OCI-LY7 (cell line): ENCODE data around the gene MYO1B. TPM values are rescaled to one million over a fixed set of nuclear protein-coding genes. Genes with fewer than 3 reads are reported as not detected.

Experiments used
- BruUV-seq: library from RNA; stranded (reverse); fragments of 400-500 nt; replicated peaks from 2 replicates; lab custom pipeline; 2021; lab: Mats Ljungman, UMichigan
- CTCF ChIA-PET: fragments of 300-600 bp; sonication (Branson Sonifier 250); formaldehyde crosslinking; loops from one replicate; lab custom pipeline; 2022; ENCODE audit warnings: antibody characterized with exemption; ENCODE audit not compliant: unreplicated experiment; lab: Charles Lee
- POLR2A ChIA-PET: fragments of 300-600 bp; sonication (Branson Sonifier 250); formaldehyde crosslinking; loops from one replicate; lab custom pipeline; 2022; ENCODE audit warnings: antibody characterized with exemption; lab: Charles Lee
- DNase-seq: peaks from one replicate; pipeline ENCODE4 v3.0.0-alpha.2; 2015; ENCODE audit warnings: low spot score
- H2AFZ ChIP-seq: fragments of 200-600 bp; sonication (generic), shearing (Covaris generic); 2 replicates; pipeline ENCODE4 v1.6.1; 2014; ENCODE audit warnings: mild to moderate bottlenecking, antibody characterized with exemption, low read length, moderate library complexity
- H3K27ac ChIP-seq: fragments of 200-600 bp; sonication (generic); 2 replicates; pipeline ENCODE4 v1.5.1; 2014; ENCODE audit warnings: mixed run types, low read depth, mild to moderate bottlenecking, moderate library complexity, low read length, inconsistent platforms; ENCODE audit not compliant: poor library complexity, severe bottlenecking
- H3K36me3 ChIP-seq: fragments of 200-600 bp; sonication (generic); 2 replicates; pipeline ENCODE4 v1.6.1; 2014; ENCODE audit warnings: mild to moderate bottlenecking, antibody characterized with exemption, low read length, moderate library complexity, mixed read lengths; ENCODE audit not compliant: insufficient read depth
- H3K4me1 ChIP-seq: fragments of 200-600 bp; sonication (generic); 2 replicates; pipeline ENCODE4 v1.5.1; 2014; ENCODE audit warnings: mild to moderate bottlenecking, low read length; ENCODE audit not compliant: insufficient read depth, poor library complexity, severe bottlenecking
- H3K4me2 ChIP-seq: fragments of 200-600 bp; sonication (generic); 2 replicates; pipeline ENCODE4 v1.6.1; 2014; ENCODE audit warnings: mild to moderate bottlenecking, low read length
- H3K4me3 ChIP-seq: fragments of 200-600 bp; sonication (generic); 2 replicates; pipeline ENCODE4 v1.5.1; 2014; ENCODE audit warnings: mild to moderate bottlenecking, low read depth, low read length; ENCODE audit not compliant: poor library complexity, severe bottlenecking
- H3K79me2 ChIP-seq: fragments of 200-600 bp; sonication (generic); 2 replicates; pipeline ENCODE4 v1.6.1; 2016; ENCODE audit warnings: low read depth, mild to moderate bottlenecking, low read length, moderate library complexity, mixed read lengths; ENCODE audit not compliant: insufficient read depth
- H3K9me2 ChIP-seq: fragments of 200-600 bp; sonication (generic); 2 replicates; pipeline ENCODE4 v1.6.1; 2016; ENCODE audit warnings: mild to moderate bottlenecking, low read length, mixed read lengths; ENCODE audit not compliant: insufficient read depth
- H3K9me3 ChIP-seq: fragments of 200-600 bp; sonication (generic); 2 replicates; pipeline ENCODE4 v1.6.1; 2014; ENCODE audit warnings: mild to moderate bottlenecking, mixed run types, low read length, mixed read lengths
- H4K20me1 ChIP-seq: fragments of 200-600 bp; sonication (generic); 2 replicates; pipeline ENCODE4 v1.6.1; 2014; ENCODE audit warnings: mild to moderate bottlenecking, antibody characterized with exemption, low read length, moderate library complexity, mixed read lengths; ENCODE audit not compliant: insufficient read depth
- EZH2phosphoT487 ChIP-seq: fragments of 200-600 bp; sonication (generic); IDR thresholded peaks from 2 replicates; pipeline ENCODE4 v1.6.1; 2018; ENCODE audit warnings: low read depth, borderline replicate concordance, mild to moderate bottlenecking, mixed run types, antibody characterized with exemption, low read length, moderate library complexity, mixed read lengths
- intact Hi-C: fragments of 100-400 bp; cut with micrococcal nuclease; formaldehyde crosslinking; loops from one replicate; pipeline ENCODE4 v1.10.0; 2022; ENCODE audit not compliant: unreplicated experiment
- total RNA-seq, 2 experiments: library from RNA; depleted of rRNA in 1 of 2; stranded (reverse); fragments of >200 nt in 1 of 2; shearing (Covaris generic) in 1 of 2; gene quantifications; 2 replicates each; pipeline ENCODE4 v1.2.3, GENCODE V29; 2014 to 2022
- TF ChIP-seq, protein P1 (sequence below): fragments of 200-600 bp; sonication (generic); conservative IDR thresholded peaks from 2 replicates; pipeline ENCODE4 v1.5.1; 2014; ENCODE audit warnings: mild to moderate bottlenecking, antibody characterized with exemption, low read length, moderate library complexity, mixed read lengths

Gene MYO1B
- total RNA-seq, 2 experiments from 2014 or later = not detected

GRCh38 chr2:191335875-191336464 is 90.8 kb downstream of the MYO1B start:
- H3K4me2 ChIP-seq = no peak overlapping the region
- no peak for DNase-seq
- no peaks in the 10 kb centered on the region for H4K20me1 ChIP-seq
- H3K27ac ChIP-seq = no peak overlapping the region
- H3K36me3 ChIP-seq = no peaks in the 10 kb centered on the region
- H3K4me3 ChIP-seq = no peak overlapping the region
- CTCF ChIA-PET = no interaction called here
- intact Hi-C loops = no loop called here
- H3K4me1 ChIP-seq = no peaks in the 10 kb centered on the region
- H3K9me2 ChIP-seq = no peaks in the 10 kb centered on the region
- POLR2A ChIA-PET = interaction anchor here (0.5 to 1.3 kb wide), 2 partner anchors 61 to 284 kb away, joined by 3 to 5 read pairs; no protein-coding TSS in a partner anchor
- H3K79me2 ChIP-seq = no peaks in the 10 kb centered on the region
- no peak for TF ChIP-seq EZH2phosphoT487
- TF ChIP-seq, protein P1, sequence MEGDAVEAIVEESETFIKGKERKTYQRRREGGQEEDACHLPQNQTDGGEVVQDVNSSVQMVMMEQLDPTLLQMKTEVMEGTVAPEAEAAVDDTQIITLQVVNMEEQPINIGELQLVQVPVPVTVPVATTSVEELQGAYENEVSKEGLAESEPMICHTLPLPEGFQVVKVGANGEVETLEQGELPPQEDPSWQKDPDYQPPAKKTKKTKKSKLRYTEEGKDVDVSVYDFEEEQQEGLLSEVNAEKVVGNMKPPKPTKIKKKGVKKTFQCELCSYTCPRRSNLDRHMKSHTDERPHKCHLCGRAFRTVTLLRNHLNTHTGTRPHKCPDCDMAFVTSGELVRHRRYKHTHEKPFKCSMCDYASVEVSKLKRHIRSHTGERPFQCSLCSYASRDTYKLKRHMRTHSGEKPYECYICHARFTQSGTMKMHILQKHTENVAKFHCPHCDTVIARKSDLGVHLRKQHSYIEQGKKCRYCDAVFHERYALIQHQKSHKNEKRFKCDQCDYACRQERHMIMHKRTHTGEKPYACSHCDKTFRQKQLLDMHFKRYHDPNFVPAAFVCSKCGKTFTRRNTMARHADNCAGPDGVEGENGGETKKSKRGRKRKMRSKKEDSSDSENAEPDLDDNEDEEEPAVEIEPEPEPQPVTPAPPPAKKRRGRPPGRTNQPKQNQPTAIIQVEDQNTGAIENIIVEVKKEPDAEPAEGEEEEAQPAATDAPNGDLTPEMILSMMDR = no peak
- BruUV-seq = no TSS peak
- no peak overlapping the region for H2AFZ ChIP-seq
- H3K9me3 ChIP-seq = no peaks in the 10 kb centered on the region

DNA sequence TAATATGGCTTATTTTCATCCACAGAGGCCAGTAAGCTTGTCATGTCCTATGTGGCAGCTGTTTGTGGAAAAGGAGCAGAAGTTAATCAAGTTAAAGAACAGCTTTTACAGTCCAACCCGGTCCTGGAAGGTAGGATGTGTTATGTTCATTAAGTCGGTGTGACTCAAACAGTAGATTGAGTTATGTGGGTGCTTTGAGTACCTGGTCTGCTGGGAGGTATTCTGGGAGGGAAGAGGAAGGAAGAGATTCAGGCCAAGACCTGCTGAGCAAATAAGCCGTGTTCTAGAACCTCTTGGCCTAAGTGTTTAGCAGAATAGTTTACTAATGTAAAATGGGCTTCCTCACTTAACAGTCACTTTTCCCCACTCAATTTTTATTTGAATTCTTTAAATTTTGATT is 96.2 kb downstream of the MYO1B start:
- BruUV-seq = no TSS peak
- Histone ChIP-seq H2AFZ (no peak overlapping the region), H3K4me2 (no peak overlapping the region), H3K4me1 (no peaks in the 10 kb centered on the region), H3K27ac (no peak overlapping the region), H3K36me3 (no peaks in the 10 kb centered on the region), H3K79me2 (no peaks in the 10 kb centered on the region), H4K20me1 (no peaks in the 10 kb centered on the region), H3K9me3 (no peaks in the 10 kb centered on the region), H3K4me3 (no peak overlapping the region), H3K9me2 (no peaks in the 10 kb centered on the region)
- intact Hi-C loops = no loop called here
- TF ChIP-seq, protein P1 = no peak
- no peak for TF ChIP-seq EZH2phosphoT487
- no peak for DNase-seq
- ChIA-PET POLR2A (no interaction called here), CTCF (no interaction called here)

DNA sequence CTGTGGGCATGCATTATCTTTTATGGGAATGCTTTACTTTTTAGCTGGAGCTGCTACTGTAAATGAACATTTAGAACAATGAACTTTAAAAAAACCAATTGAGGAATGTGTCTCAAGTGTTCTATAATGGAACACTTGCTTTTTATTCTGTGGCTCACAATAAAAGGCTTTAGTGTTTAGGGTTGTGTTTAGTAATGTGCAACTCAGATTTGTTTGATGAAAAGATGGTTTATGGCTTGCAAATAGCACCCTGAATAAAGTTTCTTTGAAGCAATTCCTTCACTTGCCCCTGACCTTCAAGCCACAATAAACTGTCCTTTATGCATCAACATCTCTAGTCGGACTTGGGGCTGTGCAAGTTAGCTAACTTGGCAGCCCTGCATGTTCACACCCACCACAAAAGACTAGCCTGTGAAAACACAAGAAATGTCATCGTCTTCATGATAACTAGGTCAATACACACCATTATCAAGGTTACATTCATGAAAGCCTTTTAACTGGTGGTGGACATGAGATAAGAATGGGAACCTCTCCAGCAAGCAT is 98.7 kb downstream of the MYO1B start:
- no peaks in the 10 kb centered on the region for H3K79me2 ChIP-seq
- no peaks in the 10 kb centered on the region for H3K9me3 ChIP-seq
- POLR2A ChIA-PET = no interaction called here
- intact Hi-C loops = no loop called here
- H3K9me2 ChIP-seq = no peaks in the 10 kb centered on the region
- no peak overlapping the region for H3K4me2 ChIP-seq
- H3K4me1 ChIP-seq = no peaks in the 10 kb centered on the region
- CTCF ChIA-PET = no interaction called here
- H3K4me3 ChIP-seq = no peak overlapping the region
- H3K27ac ChIP-seq = no peak overlapping the region
- no TSS peak for BruUV-seq
- no peak for DNase-seq
- H4K20me1 ChIP-seq = no peaks in the 10 kb centered on the region
- no peaks in the 10 kb centered on the region for H3K36me3 ChIP-seq
- H2AFZ ChIP-seq = no peak overlapping the region
- no peak for TF ChIP-seq EZH2phosphoT487
- TF ChIP-seq, protein P1 = no peak
